Gastroesophageal sphincter (tissue), 2 donors: ENCODE results near the gene DHX35.

ENCODE experiments used
- EP300 ChIP-seq: sonication (generic); formaldehyde crosslinking; IDR thresholded peaks from one replicate; pipeline ENCODE4 v1.6.1; 2017; ENCODE audit warnings: antibody characterized with exemption, mild to moderate bottlenecking
- POLR2AphosphoS5 ChIP-seq: sonication (generic); formaldehyde crosslinking; IDR thresholded peaks from one replicate; pipeline ENCODE4 v1.6.1; 2017; ENCODE audit warnings: antibody characterized with exemption

DNA sequence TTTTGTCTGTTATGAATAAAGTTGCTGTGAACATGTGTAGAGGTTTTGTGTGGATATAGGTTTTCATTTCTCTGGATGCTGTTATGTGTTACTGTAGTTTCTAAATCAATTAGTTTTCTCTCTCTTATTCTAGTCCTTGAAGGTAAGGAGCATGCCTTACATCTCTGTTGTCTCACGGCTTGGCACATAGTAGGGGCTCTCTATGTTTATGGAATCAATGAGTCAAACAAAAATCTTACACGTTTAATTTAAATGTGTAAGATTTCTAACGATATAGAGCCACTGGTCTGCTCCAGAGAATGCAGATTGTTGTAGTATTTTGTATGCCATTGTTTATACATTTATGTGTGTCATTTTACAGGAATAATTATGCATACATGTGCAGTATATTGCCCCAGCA, 15.3 kb upstream of the DHX35 start:
- TF ChIP-seq POLR2AphosphoS5, result no peak
- TF ChIP-seq EP300, result no peak
